Mononuclear cell (primary cell): ENCODE results near the gene ZNF483. TPM values are rescaled to one million over a fixed set of nuclear protein-coding genes. Genes with fewer than 3 reads are reported as not detected.

Source experiments
- H3K27me3 ChIP-seq: 2 replicates; pipeline ENCODE4 v1.6.0; 2011; ENCODE audit warnings: low read length, control low read depth; ENCODE audit not compliant: insufficient read depth
- H3K4me1 ChIP-seq: 2 replicates; pipeline ENCODE4 v1.5.1; 2011; ENCODE audit warnings: mild to moderate bottlenecking, low read length, control low read depth; ENCODE audit not compliant: insufficient read depth
- H3K4me3 ChIP-seq: 2 replicates; pipeline ENCODE4 v1.5.1; 2011; ENCODE audit warnings: mild to moderate bottlenecking, low read length, moderate library complexity
- H3K9me3 ChIP-seq: 2 replicates; pipeline ENCODE4 v1.5.1; 2011; ENCODE audit warnings: low read depth, mild to moderate bottlenecking, control low read depth, low read length
- total RNA-seq: library from RNA; depleted of rRNA; stranded (reverse); fragments of >200 nt; gene quantifications from one replicate; pipeline ENCODE4 v1.2.3, GENCODE V29; 2012

Gene ZNF483
- total RNA-seq, 1 donor: 29.9 TPM

GRCh38 chr9:111586378-111586777 lies 61.4 kb downstream of the ZNF483 start:
- H3K27me3 ChIP-seq: no peaks in the 10 kb centered on the region
- H3K4me3 ChIP-seq: no peak overlapping the region
- H3K9me3 ChIP-seq: no peaks in the 10 kb centered on the region
- no peaks in the 10 kb centered on the region for H3K4me1 ChIP-seq

- Histone ChIP-seq H3K27me3 (no peaks in the 10 kb centered on the region), H3K4me1 (no peaks in the 10 kb centered on the region), H3K4me3 (no peak overlapping the region), H3K9me3 (no peaks in the 10 kb centered on the region)
Measured at GRCh38 chr9:111588846-111589245, 63.9 kb downstream of the ZNF483 start.

GRCh38 chr9:111597852-111598732 lies 73.1 kb downstream of the ZNF483 start:
- H3K4me3 ChIP-seq: peak overlapping the region; percentile 42
- peaks cover 24% of the 10 kb centered on the region for H3K4me1 ChIP-seq
- H3K27me3 ChIP-seq: peaks cover 8% of the 10 kb centered on the region
- no peaks in the 10 kb centered on the region for H3K9me3 ChIP-seq

GRCh38 chr9:111598733-111599091 lies 73.7 kb downstream of the ZNF483 start:
- Histone ChIP-seq H3K9me3 (no peaks in the 10 kb centered on the region), H3K4me1 (peaks cover 24% of the 10 kb centered on the region), H3K27me3 (peaks cover 8% of the 10 kb centered on the region), H3K4me3 (peak overlapping the region; percentile 42)

GRCh38 chr9:111599092-111599954 lies 74.3 kb downstream of the ZNF483 start, which contains the start of gene PTGR1:
TSS of gene PTGR1 (minus strand) at chr9:111599647. CDS start at chr9:111597422, 2,225 bp downstream.
- peaks cover 24% of the 10 kb centered on the region for H3K4me1 ChIP-seq
- H3K4me3 ChIP-seq: peak within 1 kb of the TSS; percentile 42
- no peaks in the 10 kb centered on the region for H3K9me3 ChIP-seq
- H3K27me3 ChIP-seq: peaks cover 8% of the 10 kb centered on the region

- peaks cover 8% of the 10 kb centered on the region for H3K27me3 ChIP-seq
- no peaks in the 10 kb centered on the region for H3K9me3 ChIP-seq
- H3K4me1 ChIP-seq: peaks cover 24% of the 10 kb centered on the region
- H3K4me3 ChIP-seq: peak overlapping the region; percentile 42
Measured at GRCh38 chr9:111599955-111600343, 75.0 kb downstream of the ZNF483 start.

- Histone ChIP-seq H3K4me3 (no peak overlapping the region), H3K4me1 (peaks cover 24% of the 10 kb centered on the region), H3K27me3 (peaks cover 8% of the 10 kb centered on the region), H3K9me3 (no peaks in the 10 kb centered on the region)
Measured at GRCh38 chr9:111601237-111602018, 76.4 kb downstream of the ZNF483 start.

- Histone ChIP-seq H3K4me1 (peaks cover 18% of the 10 kb centered on the region), H3K27me3 (peaks cover 8% of the 10 kb centered on the region), H3K9me3 (no peaks in the 10 kb centered on the region), H3K4me3 (no peak overlapping the region)
Measured at GRCh38 chr9:111603041-111603440, 78.1 kb downstream of the ZNF483 start.

- Histone ChIP-seq H3K9me3 (no peaks in the 10 kb centered on the region), H3K4me1 (peaks cover 9% of the 10 kb centered on the region), H3K4me3 (no peak overlapping the region), H3K27me3 (peaks cover 6% of the 10 kb centered on the region)
Measured at GRCh38 chr9:111604054-111604615, 79.2 kb downstream of the ZNF483 start.

GRCh38 chr9:111605041-111605559 lies 80.1 kb downstream of the ZNF483 start:
- Histone ChIP-seq H3K9me3 (no peaks in the 10 kb centered on the region), H3K4me1 (peaks cover under 1% of the 10 kb centered on the region), H3K27me3 (peaks cover 1% of the 10 kb centered on the region), H3K4me3 (no peak overlapping the region)

- no peak overlapping the region for H3K4me3 ChIP-seq
- no peaks in the 10 kb centered on the region for H3K4me1 ChIP-seq
- no peaks in the 10 kb centered on the region for H3K27me3 ChIP-seq
- no peaks in the 10 kb centered on the region for H3K9me3 ChIP-seq
Measured at GRCh38 chr9:111610149-111610548, 85.2 kb downstream of the ZNF483 start.

- no peaks in the 10 kb centered on the region for H3K9me3 ChIP-seq
- no peaks in the 10 kb centered on the region for H3K27me3 ChIP-seq
- H3K4me3 ChIP-seq: no peak overlapping the region
- H3K4me1 ChIP-seq: no peaks in the 10 kb centered on the region
Measured at GRCh38 chr9:111610845-111611244, 85.9 kb downstream of the ZNF483 start.

GRCh38 chr9:111613436-111614040 lies 88.6 kb downstream of the ZNF483 start:
- no peaks in the 10 kb centered on the region for H3K4me1 ChIP-seq
- no peaks in the 10 kb centered on the region for H3K27me3 ChIP-seq
- no peaks in the 10 kb centered on the region for H3K9me3 ChIP-seq
- no peak overlapping the region for H3K4me3 ChIP-seq

GRCh38 chr9:111615928-111616327 lies 90.9 kb downstream of the ZNF483 start:
- Histone ChIP-seq H3K9me3 (no peaks in the 10 kb centered on the region), H3K4me1 (no peaks in the 10 kb centered on the region), H3K4me3 (no peak overlapping the region), H3K27me3 (no peaks in the 10 kb centered on the region)
